Endothelial cell of umbilical vein (primary cell): ENCODE measurements around the gene RAB25. TPM values are rescaled to one million over a fixed set of nuclear protein-coding genes. Genes with fewer than 3 reads are reported as not detected.

Experiments used
- BruUV-seq: library from RNA; stranded (reverse); fragments of 400-500 nt; replicated peaks from 2 replicates; lab custom pipeline; 2021; lab: Mats Ljungman, UMichigan
- CTCF ChIA-PET: fragments of 300-600, 350-600 bp; sonication (Branson Sonifier 250); formaldehyde crosslinking; loops from one replicate; lab custom pipeline; 2021; ENCODE audit warnings: antibody characterized with exemption, inconsistent platforms; lab: Charles Lee
- POLR2A ChIA-PET: fragments of 300-600, 350-600 bp; sonication (Branson Sonifier 250); formaldehyde crosslinking; loops from one replicate; lab custom pipeline; 2021; ENCODE audit warnings: antibody characterized with exemption, inconsistent platforms; lab: Charles Lee
- DNase-seq: peaks from one replicate; pipeline ENCODE4 v3.0.0-alpha.2; 2011; ENCODE audit warnings: low read depth, low spot score
- FAIRE-seq: peaks from 2 replicates; lab custom pipeline; 2011; peaks lifted over from hg19 to GRCh38; lab: Jason Lieb, UNC
- H2AFZ ChIP-seq: 2 replicates; pipeline ENCODE4 v1.6.0; 2012; ENCODE audit warnings: low read depth, low read length, control low read depth, inconsistent platforms
- H3K27ac ChIP-seq: 2 replicates; pipeline ENCODE4 v1.5.1; 2011; ENCODE audit warnings: low read depth, mild to moderate bottlenecking, control low read depth, low read length, moderate library complexity; ENCODE audit not compliant: insufficient read depth
- H3K27me3 ChIP-seq, 2 experiments: 2 replicates each; pipeline versions ENCODE4 v1.6.0 to v1.6.1; 2011; ENCODE audit warnings: low read length in 2 of 2, mixed read lengths in 1 of 2; ENCODE audit not compliant: control insufficient read depth in 2 of 2, insufficient read depth in 2 of 2
- H3K36me3 ChIP-seq, 2 experiments: 2 replicates in 1 of 2; 3 replicates in 1 of 2; pipeline ENCODE4 v1.5.1; 2011; ENCODE audit warnings: low read length in 2 of 2, mild to moderate bottlenecking in 1 of 2, moderate library complexity in 1 of 2; ENCODE audit not compliant: control insufficient read depth in 2 of 2, insufficient read depth in 2 of 2; ENCODE audit errors: extremely low read depth in 1 of 2
- H3K4me1 ChIP-seq: 3 replicates; pipeline ENCODE4 v1.5.1; 2011; ENCODE audit warnings: mild to moderate bottlenecking, low read length; ENCODE audit not compliant: control insufficient read depth, insufficient read depth; ENCODE audit errors: extremely low read depth
- H3K4me2 ChIP-seq: 2 replicates; pipeline ENCODE4 v1.6.1; 2011; ENCODE audit warnings: low read length, control low read depth, mixed read lengths; ENCODE audit not compliant: insufficient read depth
- H3K4me3 ChIP-seq, 3 experiments: fragments of 200-600 bp in 1 of 3; sonication (generic), shearing (Covaris generic) in 1 of 3; replicated peaks in 1 of 3; 2 replicates each; pipeline ENCODE4 v1.5.1; 2011 to 2016; ENCODE audit warnings: control low read depth in 3 of 3, low read length in 3 of 3, mild to moderate bottlenecking in 2 of 3, inconsistent platforms in 1 of 3, low read depth in 1 of 3, moderate library complexity in 1 of 3; ENCODE audit not compliant: insufficient read depth in 1 of 3
- H3K79me2 ChIP-seq: 2 replicates; pipeline ENCODE4 v1.6.0; 2012; ENCODE audit warnings: low read length, inconsistent platforms; ENCODE audit not compliant: control insufficient read depth, insufficient read depth
- H3K9ac ChIP-seq: replicated peaks from 2 replicates; pipeline ENCODE3; 2011; ENCODE audit warnings: low read length, control low read depth; ENCODE audit not compliant: insufficient read depth; ENCODE audit errors: extremely low read depth
- H3K9me1 ChIP-seq: replicated peaks from 3 replicates; pipeline ENCODE4 v1.6.0; 2011; ENCODE audit warnings: mild to moderate bottlenecking, low read length; ENCODE audit not compliant: control insufficient read depth, insufficient read depth; ENCODE audit errors: extremely low read depth
- H3K9me3 ChIP-seq: replicated peaks from 2 replicates; pipeline ENCODE4 v1.5.1; 2012; ENCODE audit warnings: low read length, inconsistent platforms; ENCODE audit not compliant: control insufficient read depth, insufficient read depth
- H4K20me1 ChIP-seq: replicated peaks from 2 replicates; pipeline ENCODE3; 2011; ENCODE audit warnings: mild to moderate bottlenecking, low read length; ENCODE audit not compliant: control insufficient read depth, insufficient read depth; ENCODE audit errors: extremely low read depth
- EZH2 ChIP-seq: IDR thresholded peaks from 2 replicates; pipeline ENCODE4 v1.6.1; 2012; ENCODE audit warnings: borderline replicate concordance, low read depth, mild to moderate bottlenecking, moderate library complexity, low read length, inconsistent platforms; ENCODE audit not compliant: severe bottlenecking
- FOS ChIP-seq: IDR thresholded peaks from 2 replicates; pipeline ENCODE4 v1.6.1; 2011; ENCODE audit warnings: mild to moderate bottlenecking, low read length, moderate library complexity, borderline replicate concordance; ENCODE audit not compliant: insufficient read depth
- GATA2 ChIP-seq: IDR thresholded peaks from 2 replicates; pipeline ENCODE4 v1.7.0; 2011; ENCODE audit warnings: low read depth, mild to moderate bottlenecking, moderate library complexity, mixed read lengths, low read length; ENCODE audit not compliant: insufficient read length, insufficient read depth
- JUN ChIP-seq: IDR thresholded peaks from 2 replicates; pipeline ENCODE4 v1.6.1; 2011; ENCODE audit warnings: borderline replicate concordance, low read depth; ENCODE audit not compliant: insufficient read length, insufficient read depth
- MYC ChIP-seq: IDR thresholded peaks from one replicate; pipeline ENCODE4 v1.6.1; 2011; ENCODE audit warnings: mild to moderate bottlenecking, low read depth, low read length
- POLR2A ChIP-seq: IDR thresholded peaks from 2 replicates; pipeline ENCODE4 v1.6.1; 2012; ENCODE audit warnings: low read depth, mild to moderate bottlenecking, control low read depth, low read length
- POLR2AphosphoS5 ChIP-seq: IDR thresholded peaks from 2 replicates; pipeline ENCODE4 v1.6.1; 2012; ENCODE audit warnings: low read depth, mild to moderate bottlenecking, control low read depth, low read length, moderate library complexity; ENCODE audit not compliant: insufficient read depth
- dilution Hi-C: fragments of 300-500 bp; cut with MboI; formaldehyde crosslinking; loops from one replicate; pipeline ENCODE4 v1.15.0; 2019; ENCODE audit warnings: low sequenced_read_pairs; ENCODE audit not compliant: extremely low pct_ligation_motif_present
- intact Hi-C: fragments of 100-400 bp; cut with micrococcal nuclease; formaldehyde crosslinking; loops from one replicate; pipeline ENCODE4 v1.10.0; 2022
- polyA plus RNA-seq, 4 experiments: library from polyadenylated mRNA; depleted of rRNA in 3 of 4; stranded (reverse) in 3 of 4; unstranded in 1 of 4; fragments of >200 nt; gene quantifications; 2 replicates each; pipeline versions ENCODE4 v1.2.1 to v1.2.3, GENCODE V29; 2011 to 2012; ENCODE audit warnings: missing spikeins in 1 of 4
- total RNA-seq: library from RNA; stranded (reverse); gene quantifications from 2 replicates; pipeline ENCODE4 v1.2.3, GENCODE V29; 2021
- TF ChIP-seq, protein P1 (sequence below): IDR thresholded peaks from 2 replicates; pipeline ENCODE4 v1.6.1; 2011; ENCODE audit not compliant: insufficient read depth, insufficient read length
- TF ChIP-seq, protein P2 (sequence below), 2 donors: IDR thresholded peaks; 1 replicate in 1 of 2; 2 replicates in 1 of 2; pipeline ENCODE4 v1.5.1; 2011; ENCODE audit warnings: low read length in 2 of 2, mild to moderate bottlenecking in 2 of 2, moderate library complexity in 2 of 2, control low read depth in 1 of 2, inconsistent platforms in 1 of 2, low read depth in 1 of 2; ENCODE audit not compliant: insufficient read depth in 1 of 2; ENCODE audit errors: extremely low read depth in 1 of 2

Gene RAB25
- total and polyA plus RNA-seq, 2 donors (not counting 3 experiments of a cell fraction or from before 2014, with no cell fraction given), result not detected

DNA sequence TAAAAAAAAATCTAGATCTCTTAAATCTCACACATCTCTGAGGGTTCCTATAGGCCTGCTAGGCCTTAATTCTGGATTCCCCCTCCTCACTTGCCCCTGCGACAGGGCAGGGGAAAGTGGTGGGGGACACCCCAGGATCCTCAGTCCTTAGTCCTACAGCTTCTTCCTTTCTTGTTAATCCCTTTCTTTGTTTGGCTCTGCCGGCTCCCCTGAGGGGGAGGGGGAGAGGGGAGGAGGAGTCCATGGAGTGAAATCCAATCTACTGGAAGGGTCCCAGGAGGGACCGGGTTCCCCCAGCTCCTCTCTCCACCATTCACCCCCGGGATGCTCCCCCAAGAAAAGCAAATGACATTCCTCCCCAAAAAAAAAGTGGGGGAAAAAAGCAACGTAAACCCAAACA, 12.8 kb downstream of the RAB25 start:
- H3K9me3 ChIP-seq, result no peaks in the 10 kb centered on the region
- no peak for DNase-seq
- ChIA-PET CTCF (interaction anchor here (0.9 to 1.1 kb wide), 3 partner anchors 17 to 56 kb away, joined by 3 read pairs; no protein-coding TSS in a partner anchor), POLR2A (no interaction called here)
- H3K27ac ChIP-seq, result no peak overlapping the region
- H3K4me2 ChIP-seq, result no peak overlapping the region
- FAIRE-seq, result no peak
- H3K4me1 ChIP-seq, result peaks cover 12% of the 10 kb centered on the region
- BruUV-seq, result no TSS peak
- dilution Hi-C loops (no loop called here), intact Hi-C loops (no loop called here)
- peaks cover 8 to 34% of the 10 kb centered on the region in 2 experiments for H3K36me3 ChIP-seq
- TF ChIP-seq EZH2, result no peak
- TF ChIP-seq, protein P1, sequence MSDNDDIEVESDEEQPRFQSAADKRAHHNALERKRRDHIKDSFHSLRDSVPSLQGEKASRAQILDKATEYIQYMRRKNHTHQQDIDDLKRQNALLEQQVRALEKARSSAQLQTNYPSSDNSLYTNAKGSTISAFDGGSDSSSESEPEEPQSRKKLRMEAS, result no peak
- TF ChIP-seq, protein P2, sequence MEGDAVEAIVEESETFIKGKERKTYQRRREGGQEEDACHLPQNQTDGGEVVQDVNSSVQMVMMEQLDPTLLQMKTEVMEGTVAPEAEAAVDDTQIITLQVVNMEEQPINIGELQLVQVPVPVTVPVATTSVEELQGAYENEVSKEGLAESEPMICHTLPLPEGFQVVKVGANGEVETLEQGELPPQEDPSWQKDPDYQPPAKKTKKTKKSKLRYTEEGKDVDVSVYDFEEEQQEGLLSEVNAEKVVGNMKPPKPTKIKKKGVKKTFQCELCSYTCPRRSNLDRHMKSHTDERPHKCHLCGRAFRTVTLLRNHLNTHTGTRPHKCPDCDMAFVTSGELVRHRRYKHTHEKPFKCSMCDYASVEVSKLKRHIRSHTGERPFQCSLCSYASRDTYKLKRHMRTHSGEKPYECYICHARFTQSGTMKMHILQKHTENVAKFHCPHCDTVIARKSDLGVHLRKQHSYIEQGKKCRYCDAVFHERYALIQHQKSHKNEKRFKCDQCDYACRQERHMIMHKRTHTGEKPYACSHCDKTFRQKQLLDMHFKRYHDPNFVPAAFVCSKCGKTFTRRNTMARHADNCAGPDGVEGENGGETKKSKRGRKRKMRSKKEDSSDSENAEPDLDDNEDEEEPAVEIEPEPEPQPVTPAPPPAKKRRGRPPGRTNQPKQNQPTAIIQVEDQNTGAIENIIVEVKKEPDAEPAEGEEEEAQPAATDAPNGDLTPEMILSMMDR (IDR thresholded peaks at IDR 0.05; ENCODE audit: extremely low read depth in 1 of 2, insufficient read depth in 1 of 2, low read depth in 1 of 2, low read length in 2 of 2), result no peak
- no peak for TF ChIP-seq POLR2AphosphoS5
- no peak for TF ChIP-seq MYC
- TF ChIP-seq POLR2A, result no peak
- TF ChIP-seq GATA2, result no peak
- TF ChIP-seq FOS, result no peak
- no peak for TF ChIP-seq JUN
- no peaks in the 10 kb centered on the region for H3K9me1 ChIP-seq
- H2AFZ ChIP-seq, result no peak overlapping the region
- H3K9ac ChIP-seq, result no peak overlapping the region
- H3K79me2 ChIP-seq, result peaks cover 19% of the 10 kb centered on the region
- no peaks in the 10 kb centered on the region for H4K20me1 ChIP-seq
- no peak overlapping the region for H3K4me3 ChIP-seq
- no peaks in the 10 kb centered on the region for H3K27me3 ChIP-seq
